Endothelial cell of umbilical vein (primary cell): Measurements from ENCODE around the gene AKT1. TPM values are rescaled to one million over a fixed set of nuclear protein-coding genes. Genes with fewer than 3 reads are reported as not detected.

Experiments used
- BruUV-seq: library from RNA; stranded (reverse); fragments of 400-500 nt; replicated peaks from 2 replicates; lab custom pipeline; 2021; lab: Mats Ljungman, UMichigan
- CTCF ChIA-PET: fragments of 300-600, 350-600 bp; sonication (Branson Sonifier 250); formaldehyde crosslinking; loops from one replicate; lab custom pipeline; 2021; ENCODE audit warnings: antibody characterized with exemption, inconsistent platforms; lab: Charles Lee
- POLR2A ChIA-PET: fragments of 300-600, 350-600 bp; sonication (Branson Sonifier 250); formaldehyde crosslinking; loops from one replicate; lab custom pipeline; 2021; ENCODE audit warnings: antibody characterized with exemption, inconsistent platforms; lab: Charles Lee
- DNase-seq: peaks from one replicate; pipeline ENCODE4 v3.0.0-alpha.2; 2011; ENCODE audit warnings: low read depth, low spot score
- FAIRE-seq: peaks from 2 replicates; lab custom pipeline; 2011; peaks lifted over from hg19 to GRCh38; lab: Jason Lieb, UNC
- H2AFZ ChIP-seq: 2 replicates; pipeline ENCODE4 v1.6.0; 2012; ENCODE audit warnings: low read depth, low read length, control low read depth, inconsistent platforms
- H3K27ac ChIP-seq: 2 replicates; pipeline ENCODE4 v1.5.1; 2011; ENCODE audit warnings: low read depth, mild to moderate bottlenecking, control low read depth, low read length, moderate library complexity; ENCODE audit not compliant: insufficient read depth
- H3K27me3 ChIP-seq, 2 experiments: 2 replicates each; pipeline versions ENCODE4 v1.6.0 to v1.6.1; 2011; ENCODE audit warnings: low read length in 2 of 2, mixed read lengths in 1 of 2; ENCODE audit not compliant: control insufficient read depth in 2 of 2, insufficient read depth in 2 of 2
- H3K36me3 ChIP-seq, 2 experiments: 2 replicates in 1 of 2; 3 replicates in 1 of 2; pipeline ENCODE4 v1.5.1; 2011; ENCODE audit warnings: low read length in 2 of 2, mild to moderate bottlenecking in 1 of 2, moderate library complexity in 1 of 2; ENCODE audit not compliant: control insufficient read depth in 2 of 2, insufficient read depth in 2 of 2; ENCODE audit errors: extremely low read depth in 1 of 2
- H3K4me1 ChIP-seq: 3 replicates; pipeline ENCODE4 v1.5.1; 2011; ENCODE audit warnings: mild to moderate bottlenecking, low read length; ENCODE audit not compliant: control insufficient read depth, insufficient read depth; ENCODE audit errors: extremely low read depth
- H3K4me2 ChIP-seq: 2 replicates; pipeline ENCODE4 v1.6.1; 2011; ENCODE audit warnings: low read length, control low read depth, mixed read lengths; ENCODE audit not compliant: insufficient read depth
- H3K4me3 ChIP-seq, 3 experiments: fragments of 200-600 bp in 1 of 3; sonication (generic), shearing (Covaris generic) in 1 of 3; replicated peaks in 1 of 3; 2 replicates each; pipeline ENCODE4 v1.5.1; 2011 to 2016; ENCODE audit warnings: control low read depth in 3 of 3, low read length in 3 of 3, mild to moderate bottlenecking in 2 of 3, inconsistent platforms in 1 of 3, low read depth in 1 of 3, moderate library complexity in 1 of 3; ENCODE audit not compliant: insufficient read depth in 1 of 3
- H3K79me2 ChIP-seq: 2 replicates; pipeline ENCODE4 v1.6.0; 2012; ENCODE audit warnings: low read length, inconsistent platforms; ENCODE audit not compliant: control insufficient read depth, insufficient read depth
- H3K9ac ChIP-seq: replicated peaks from 2 replicates; pipeline ENCODE3; 2011; ENCODE audit warnings: low read length, control low read depth; ENCODE audit not compliant: insufficient read depth; ENCODE audit errors: extremely low read depth
- H3K9me1 ChIP-seq: replicated peaks from 3 replicates; pipeline ENCODE4 v1.6.0; 2011; ENCODE audit warnings: mild to moderate bottlenecking, low read length; ENCODE audit not compliant: control insufficient read depth, insufficient read depth; ENCODE audit errors: extremely low read depth
- H3K9me3 ChIP-seq: replicated peaks from 2 replicates; pipeline ENCODE4 v1.5.1; 2012; ENCODE audit warnings: low read length, inconsistent platforms; ENCODE audit not compliant: control insufficient read depth, insufficient read depth
- H4K20me1 ChIP-seq: replicated peaks from 2 replicates; pipeline ENCODE3; 2011; ENCODE audit warnings: mild to moderate bottlenecking, low read length; ENCODE audit not compliant: control insufficient read depth, insufficient read depth; ENCODE audit errors: extremely low read depth
- CTCF ChIP-seq, 2 donors: IDR thresholded peaks; 1 replicate in 1 of 2; 2 replicates in 1 of 2; pipeline ENCODE4 v1.5.1; 2011; ENCODE audit warnings: low read length in 2 of 2, mild to moderate bottlenecking in 2 of 2, moderate library complexity in 2 of 2, control low read depth in 1 of 2, inconsistent platforms in 1 of 2, low read depth in 1 of 2; ENCODE audit not compliant: insufficient read depth in 1 of 2; ENCODE audit errors: extremely low read depth in 1 of 2
- EZH2 ChIP-seq: IDR thresholded peaks from 2 replicates; pipeline ENCODE4 v1.6.1; 2012; ENCODE audit warnings: borderline replicate concordance, low read depth, mild to moderate bottlenecking, moderate library complexity, low read length, inconsistent platforms; ENCODE audit not compliant: severe bottlenecking
- FOS ChIP-seq: IDR thresholded peaks from 2 replicates; pipeline ENCODE4 v1.6.1; 2011; ENCODE audit warnings: mild to moderate bottlenecking, low read length, moderate library complexity, borderline replicate concordance; ENCODE audit not compliant: insufficient read depth
- GATA2 ChIP-seq: IDR thresholded peaks from 2 replicates; pipeline ENCODE4 v1.7.0; 2011; ENCODE audit warnings: low read depth, mild to moderate bottlenecking, moderate library complexity, mixed read lengths, low read length; ENCODE audit not compliant: insufficient read length, insufficient read depth
- JUN ChIP-seq: IDR thresholded peaks from 2 replicates; pipeline ENCODE4 v1.6.1; 2011; ENCODE audit warnings: borderline replicate concordance, low read depth; ENCODE audit not compliant: insufficient read length, insufficient read depth
- MAX ChIP-seq: IDR thresholded peaks from 2 replicates; pipeline ENCODE4 v1.6.1; 2011; ENCODE audit not compliant: insufficient read depth, insufficient read length
- MYC ChIP-seq: IDR thresholded peaks from one replicate; pipeline ENCODE4 v1.6.1; 2011; ENCODE audit warnings: mild to moderate bottlenecking, low read depth, low read length
- dilution Hi-C: fragments of 300-500 bp; cut with MboI; formaldehyde crosslinking; loops from one replicate; pipeline ENCODE4 v1.15.0; 2019; ENCODE audit warnings: low sequenced_read_pairs; ENCODE audit not compliant: extremely low pct_ligation_motif_present
- intact Hi-C: fragments of 100-400 bp; cut with micrococcal nuclease; formaldehyde crosslinking; loops from one replicate; pipeline ENCODE4 v1.10.0; 2022
- polyA plus RNA-seq, 4 experiments: library from polyadenylated mRNA; depleted of rRNA in 3 of 4; stranded (reverse) in 3 of 4; unstranded in 1 of 4; fragments of >200 nt; gene quantifications; 2 replicates each; pipeline versions ENCODE4 v1.2.1 to v1.2.3, GENCODE V29; 2011 to 2012; ENCODE audit warnings: missing spikeins in 1 of 4
- total RNA-seq: library from RNA; stranded (reverse); gene quantifications from 2 replicates; pipeline ENCODE4 v1.2.3, GENCODE V29; 2021

The AKT1 gene
- total and polyA plus RNA-seq, 2 donors (not counting 3 experiments of a cell fraction or from before 2014, with no cell fraction given) = 177 to 191 TPM

GRCh38 chr14:104797115-104798044 lies 1.8 kb upstream of the AKT1 start:
- intact Hi-C loops (no loop called here), dilution Hi-C loops (no loop called here)
- no TSS peak for BruUV-seq
- no peak for FAIRE-seq
- H2AFZ ChIP-seq = no peak overlapping the region
- no peak overlapping the region for H3K27ac ChIP-seq
- H3K79me2 ChIP-seq = peaks cover 26% of the 10 kb centered on the region
- ChIA-PET CTCF (no interaction called here), POLR2A (no interaction called here)
- peaks cover 14% of the 10 kb centered on the region for H3K4me1 ChIP-seq
- TF ChIP-seq MAX = no peak
- no peak for TF ChIP-seq FOS
- TF ChIP-seq EZH2 = no peak
- no peak for TF ChIP-seq CTCF (IDR thresholded peaks at IDR 0.05; ENCODE audit: extremely low read depth in 1 of 2, insufficient read depth in 1 of 2, low read depth in 1 of 2, low read length in 2 of 2)
- no peak for TF ChIP-seq GATA2
- no peak for TF ChIP-seq MYC
- no peak for TF ChIP-seq JUN
- no peaks in the 10 kb centered on the region for H4K20me1 ChIP-seq
- H3K36me3 ChIP-seq = no peaks in the 10 kb centered on the region
- H3K4me3 ChIP-seq = no peak overlapping the region
- H3K9me3 ChIP-seq = no peaks in the 10 kb centered on the region
- no peaks in the 10 kb centered on the region for H3K27me3 ChIP-seq
- no peak overlapping the region for H3K9ac ChIP-seq
- H3K9me1 ChIP-seq = no peaks in the 10 kb centered on the region
- DNase-seq = no peak
- no peak overlapping the region for H3K4me2 ChIP-seq
